HG03442 (cell line): ENCODE measurements around the gene AP2B1.
A peak's percentile ranks its signal among the peaks of the same experiment; 100 is the strongest.
"Not testable (repeated sequence)": the region's sequence is repeated elsewhere in the genome, so short reads cannot be mapped to it uniquely, and the experiment has no call there.

Experiments
- ATAC-seq: cut with Tn5 transposase; IDR thresholded peaks from one replicate; pipeline ENCODE4 v1.9.1; 2021; ENCODE audit warnings: mild to moderate bottlenecking, moderate library complexity; ENCODE audit not compliant: unreplicated experiment

AP2B1 gene

GRCh38 chr17:35569405-35569804 is 17.7 kb upstream of the AP2B1 start:
- no peak for ATAC-seq

DNA sequence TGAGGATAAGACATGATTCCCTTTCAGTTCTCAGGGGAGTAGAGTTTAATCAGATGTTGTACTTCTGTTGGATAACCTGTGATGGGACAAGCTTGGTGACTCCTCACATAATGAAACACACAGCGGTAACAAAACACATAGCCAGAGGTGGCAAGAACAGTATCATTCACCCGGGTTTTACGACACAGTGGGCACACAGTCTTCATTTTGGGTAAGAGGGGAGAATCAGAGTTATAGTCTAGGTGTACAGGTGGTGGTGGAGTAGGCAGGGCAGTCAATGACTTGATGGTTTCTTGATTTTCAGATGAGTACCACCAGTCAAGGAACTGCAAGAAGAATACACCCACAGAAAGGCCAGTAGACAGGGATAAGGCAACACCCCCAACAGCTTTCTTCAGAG is 11.4 kb upstream of the AP2B1 start:
- ATAC-seq: no peak

GRCh38 chr17:35577830-35578196 is 9.3 kb upstream of the AP2B1 start:
- ATAC-seq: no peak

DNA sequence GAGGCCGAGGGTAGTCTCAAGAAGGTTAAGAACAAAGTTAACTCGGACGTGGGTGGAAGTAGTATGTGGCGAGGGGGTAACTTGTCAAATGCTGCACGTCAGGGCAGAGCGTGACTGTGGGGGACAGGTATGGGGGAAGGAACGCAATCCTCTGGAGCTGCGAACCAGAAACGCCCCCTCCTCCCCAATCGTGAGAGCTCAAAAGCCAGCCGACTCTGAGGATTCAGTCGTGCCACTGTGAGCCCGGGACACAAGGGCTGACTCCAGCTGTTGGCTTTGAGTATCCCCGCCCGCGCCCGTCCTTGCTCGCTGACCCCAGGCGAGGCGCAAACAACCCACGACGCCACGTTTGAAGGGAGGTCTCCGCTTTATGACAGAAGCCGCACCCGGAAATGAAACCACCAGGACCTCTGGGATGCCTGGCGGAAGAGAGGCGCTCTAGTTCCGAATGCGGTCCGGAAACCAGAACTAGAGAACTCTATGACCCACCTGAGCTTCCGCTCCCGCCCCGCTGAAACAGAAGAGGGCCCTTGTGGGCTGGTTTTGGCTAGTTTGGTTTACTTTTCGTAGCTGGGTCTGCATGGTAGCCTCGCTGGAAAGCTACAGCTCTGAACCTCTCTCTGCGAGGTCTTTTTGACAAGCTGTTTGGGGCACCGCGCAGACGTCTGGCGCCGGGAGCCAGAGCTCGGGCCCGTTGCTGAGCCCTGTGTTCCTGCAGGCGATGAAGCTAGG is 8.8 kb upstream of the AP2B1 start, which contains the start of gene PEX12:
Gene PEX12 (minus strand): TSS at position 375 of the 732 bp plus-strand sequence. CDS start 550 bp downstream, outside the sequence.
- peak; percentile 82 for ATAC-seq

DNA sequence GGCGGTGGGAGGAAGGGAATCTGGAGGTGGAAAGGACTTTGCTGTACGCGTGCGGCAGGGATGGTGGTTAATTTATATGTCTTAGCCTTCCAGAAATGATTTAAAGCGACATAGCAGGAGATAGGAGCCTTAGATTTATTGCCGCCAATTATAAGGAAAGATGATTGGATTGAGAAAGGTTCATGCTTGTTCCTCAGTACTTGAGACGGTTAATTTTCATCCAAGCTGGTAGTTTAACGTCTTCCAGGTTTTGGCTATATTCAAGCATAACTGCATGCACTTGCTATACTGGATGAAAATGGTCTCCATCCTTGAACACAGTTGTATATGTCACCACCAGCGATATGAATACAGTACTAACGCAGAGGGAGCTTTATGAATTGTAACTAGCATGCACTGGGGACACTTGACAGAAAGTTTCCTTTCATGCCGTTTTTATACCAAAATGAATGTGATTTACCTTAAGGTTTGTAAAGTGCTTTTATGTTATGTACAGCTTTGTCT is 8.1 kb upstream of the AP2B1 start:
- no peak for ATAC-seq

- ATAC-seq: no peak
Measured at GRCh38 chr17:35584061-35584460, 3.1 kb upstream of the AP2B1 start.

DNA sequence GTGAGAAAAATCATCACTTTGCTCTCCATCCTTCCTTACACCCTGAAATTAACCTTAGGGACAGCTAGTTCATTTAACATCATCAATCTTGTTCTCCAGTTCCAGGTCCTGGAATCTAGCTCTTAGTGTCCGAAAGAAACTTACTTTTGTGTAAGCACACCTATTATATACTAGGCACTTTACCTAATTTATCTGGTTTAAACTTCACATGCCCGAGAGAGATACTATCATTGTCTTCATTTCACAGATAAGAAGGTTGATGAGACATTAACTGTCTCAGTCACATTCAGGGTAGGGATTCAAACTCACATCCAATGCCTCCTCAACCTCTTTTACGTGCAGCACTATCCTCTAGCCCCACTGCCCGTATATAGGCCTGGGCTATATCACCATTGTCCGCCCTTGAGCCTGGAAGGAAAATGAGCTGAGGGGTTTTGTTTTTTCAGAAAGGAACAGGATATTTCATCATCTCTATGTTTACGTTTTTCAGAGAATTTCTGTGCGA is 501 bp upstream of the AP2B1 start:
- ATAC-seq: peak; percentile 14

DNA sequence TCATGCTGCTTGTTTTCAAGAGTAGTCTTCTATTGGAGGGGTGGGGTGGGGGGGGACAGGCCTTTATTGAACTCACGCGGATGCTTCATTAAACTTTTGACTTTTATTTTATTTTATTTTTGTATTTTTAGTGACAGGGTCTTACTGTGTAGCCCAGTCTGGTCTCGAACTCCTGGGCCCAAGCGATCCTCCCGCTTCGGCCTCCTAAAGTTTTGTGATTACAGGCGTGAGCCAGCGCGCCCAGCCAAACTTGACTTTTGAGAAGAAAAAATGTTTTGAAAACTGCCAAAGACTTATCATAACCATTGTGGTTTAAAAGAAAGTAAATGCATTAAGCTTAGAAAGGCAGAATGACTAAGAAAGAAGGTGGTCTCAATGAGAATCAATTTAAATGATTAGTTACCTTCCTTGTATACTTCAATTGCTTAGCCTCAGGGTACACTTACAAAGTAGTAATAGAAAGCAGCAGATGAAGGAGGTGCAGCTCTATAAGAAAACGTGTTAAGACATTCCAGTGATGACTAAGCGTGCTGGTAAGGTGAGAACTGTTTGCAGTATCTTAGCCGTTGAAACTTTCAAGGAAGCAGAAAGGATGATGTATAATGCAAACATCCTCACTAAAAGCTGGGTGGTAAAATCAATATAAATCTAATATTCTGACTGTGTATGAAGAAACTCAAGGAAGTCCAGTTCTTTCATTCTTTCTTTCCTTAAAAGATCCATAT is 1.2 kb downstream of the AP2B1 start:
- ATAC-seq: no peak

- ATAC-seq: no peak
Measured at GRCh38 chr17:35596072-35596471, 8.9 kb downstream of the AP2B1 start.

DNA sequence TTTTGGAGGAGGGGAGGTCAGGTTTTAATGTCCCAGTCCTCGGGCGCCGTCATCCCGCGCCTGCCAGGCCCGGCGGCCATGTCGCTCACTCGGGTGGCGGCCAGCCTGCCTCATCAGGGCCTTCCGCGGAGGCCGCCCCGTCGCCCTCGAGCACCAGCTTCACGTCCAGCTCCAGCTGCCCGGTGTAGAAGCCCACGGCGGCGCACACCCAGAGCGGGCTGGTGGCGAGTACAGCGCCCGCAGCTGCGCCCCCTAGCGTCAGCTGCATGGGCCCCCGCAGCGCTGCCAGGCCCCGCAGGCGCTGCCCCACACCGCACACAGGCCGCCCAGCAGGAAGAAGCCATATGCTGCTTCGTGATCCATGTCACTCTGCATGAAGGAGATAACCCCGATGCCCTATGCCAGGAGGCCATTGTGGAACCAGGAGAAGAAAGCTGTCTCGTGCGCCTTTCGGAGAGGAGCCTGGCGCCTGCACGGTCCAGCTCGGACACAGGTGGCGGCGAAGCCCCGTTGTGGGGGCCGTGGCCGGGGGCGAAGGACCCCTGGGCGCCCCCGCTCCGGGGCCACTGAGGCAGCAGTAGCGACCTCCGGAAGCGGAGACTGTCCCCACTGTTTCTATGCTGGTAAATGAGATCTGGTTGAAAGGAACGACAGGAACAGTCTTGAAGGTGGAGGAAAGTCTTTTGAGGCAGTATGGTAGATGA is 9.6 kb downstream of the AP2B1 start:
- no peak for ATAC-seq

DNA sequence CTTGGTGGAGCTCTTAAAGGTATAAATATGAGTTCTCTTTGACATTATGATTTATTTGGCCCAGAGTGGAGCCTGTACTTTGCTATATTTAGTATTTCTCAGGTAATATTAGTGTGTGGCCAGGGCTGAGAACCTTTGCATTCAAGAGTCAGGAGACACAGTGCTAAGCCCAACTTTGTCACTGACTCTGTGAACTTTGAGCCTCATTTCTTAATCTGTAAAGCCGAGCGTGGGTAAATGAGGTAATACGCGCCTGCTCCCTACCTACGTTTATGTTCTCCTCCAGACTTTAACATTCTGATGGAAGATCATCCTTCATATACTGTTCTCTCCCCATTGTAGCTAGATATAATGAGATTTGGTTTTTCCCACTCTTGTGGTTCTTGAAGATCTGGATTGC is 10.5 kb downstream of the AP2B1 start:
- ATAC-seq: no peak

GRCh38 chr17:35603674-35604073 is 16.6 kb downstream of the AP2B1 start:
- no peak for ATAC-seq

GRCh38 chr17:35605678-35606077 is 18.6 kb downstream of the AP2B1 start:
- ATAC-seq: no peak

DNA sequence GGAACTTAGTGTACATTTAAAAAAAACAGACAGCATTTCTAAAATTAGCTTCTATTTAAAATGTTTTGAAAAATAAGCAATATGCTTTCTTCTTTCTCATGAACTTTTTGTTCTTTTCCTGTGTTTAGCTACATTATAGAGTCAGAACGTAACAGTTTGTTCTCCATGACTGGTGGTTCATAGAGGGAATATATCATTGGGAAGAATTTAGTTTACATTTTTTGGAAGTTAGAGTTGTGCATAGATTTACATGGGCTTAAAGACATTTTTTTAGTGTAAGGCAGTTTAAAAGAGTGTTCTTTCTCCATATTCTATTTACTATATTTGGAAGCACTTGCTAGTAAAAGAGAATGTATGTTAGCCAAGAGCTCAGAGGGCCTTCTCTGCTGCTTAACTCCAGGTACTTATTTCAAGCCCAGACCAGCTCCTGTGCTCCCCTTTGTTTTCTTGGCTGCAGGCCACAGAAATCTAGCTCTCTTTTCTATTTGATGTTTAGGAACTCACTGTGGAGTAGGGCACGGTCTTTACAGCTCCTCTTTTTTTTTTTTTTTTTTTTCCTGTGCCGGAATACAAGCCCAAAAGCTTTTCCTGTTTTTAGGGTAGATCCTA is 20.2 kb downstream of the AP2B1 start:
- no peak for ATAC-seq

- no peak for ATAC-seq
Measured at GRCh38 chr17:35609831-35610230, 22.7 kb downstream of the AP2B1 start.

DNA sequence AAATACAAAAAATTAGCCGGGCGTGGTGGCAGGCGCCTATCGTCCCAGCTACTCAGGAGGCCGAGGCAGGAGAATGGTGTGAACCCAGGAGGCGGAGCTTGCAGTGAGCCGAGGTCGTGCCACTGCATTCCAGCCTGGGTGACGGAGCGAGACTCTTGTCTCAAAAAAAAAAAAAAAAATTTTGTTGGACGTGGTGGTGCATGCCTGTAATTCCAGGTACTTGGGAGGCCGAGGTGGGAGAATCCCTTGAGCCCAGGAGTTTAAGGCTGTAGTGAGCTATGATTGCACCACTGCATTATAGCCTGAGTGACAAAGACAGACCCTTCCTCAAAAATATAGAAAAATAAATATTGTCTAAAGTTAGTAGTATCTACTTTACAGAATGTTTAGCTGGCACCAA is 23.6 kb downstream of the AP2B1 start:
- ATAC-seq: not testable (repeated sequence)

DNA sequence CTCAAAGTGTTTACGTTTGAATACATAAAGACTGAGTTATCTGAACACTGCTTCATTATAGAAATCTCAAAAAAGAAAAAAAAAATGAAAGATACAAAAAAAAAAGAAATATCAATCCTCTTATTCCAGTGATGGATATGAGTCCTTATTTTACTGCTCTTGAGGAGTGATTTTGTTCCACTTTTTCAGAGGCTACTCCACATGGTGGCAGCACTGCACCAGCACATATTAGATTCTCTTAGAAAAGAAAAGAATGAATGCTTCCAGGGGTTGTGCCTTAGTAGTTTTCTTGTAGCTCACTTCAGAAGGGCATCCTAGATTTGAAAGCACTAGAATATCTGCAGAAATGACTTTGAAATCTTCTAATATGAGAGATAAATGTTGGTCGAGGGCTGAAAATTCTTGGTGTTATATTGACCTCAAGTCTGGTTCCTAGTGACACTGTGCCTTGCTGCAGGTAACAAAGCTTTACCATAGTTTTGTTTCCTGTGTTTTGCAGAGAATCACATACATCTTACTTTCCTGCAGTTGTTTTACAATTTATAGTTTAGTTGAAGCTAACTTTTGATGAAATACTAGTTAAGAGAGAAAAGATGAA is 25.9 kb downstream of the AP2B1 start:
- ATAC-seq: no peak

GRCh38 chr17:35614810-35615209 is 27.7 kb downstream of the AP2B1 start:
- ATAC-seq: no peak

DNA sequence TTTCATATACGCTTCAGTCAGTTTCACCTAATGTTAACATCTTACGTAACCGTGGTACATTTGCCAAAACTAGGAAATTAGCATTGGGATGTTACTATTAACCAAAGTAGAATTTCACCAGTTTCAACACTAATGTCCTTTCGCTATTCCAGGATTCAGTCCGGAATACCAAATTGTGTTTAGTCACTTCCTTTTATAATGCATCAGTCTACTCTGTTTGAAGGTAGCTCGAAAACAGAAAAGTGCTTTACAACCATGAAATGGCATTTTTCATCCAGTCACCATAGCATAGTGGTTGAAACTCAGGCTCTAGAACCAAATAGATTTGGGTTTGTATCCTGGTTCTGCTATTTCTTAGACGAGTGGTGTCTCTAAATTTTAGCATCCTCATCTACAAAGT is 29.4 kb downstream of the AP2B1 start:
- ATAC-seq: no peak

GRCh38 chr17:35617505-35617904 is 30.4 kb downstream of the AP2B1 start:
- ATAC-seq: no peak

GRCh38 chr17:35618628-35619027 is 31.5 kb downstream of the AP2B1 start:
- no peak for ATAC-seq
